GM12878 (cell line): Measurements from ENCODE around the gene CLTCL1. TPM values are rescaled to one million over a fixed set of nuclear protein-coding genes. Genes with fewer than 3 reads are reported as not detected.

Experiments used
- ATAC-seq: fragments of 200-7000 bp; cut with Tn5 transposase; 3 replicates; pipeline ENCODE4 v1.9.1; 2020; ENCODE audit warnings: mild to moderate bottlenecking, moderate library complexity
- BruUV-seq: library from RNA; stranded (reverse); fragments of 400-500 nt; replicated peaks from 2 replicates; lab custom pipeline; 2021; lab: Mats Ljungman, UMichigan
- CTCF ChIA-PET: fragments of 300-600 bp; sonication (Branson Sonifier 250); formaldehyde crosslinking; extraction: SDS; loops from one replicate; lab custom pipeline; 2021; ENCODE audit warnings: inconsistent platforms; lab: Yijun Ruan, JAX
- POLR2A ChIA-PET: fragments of 350-600 bp; formaldehyde crosslinking; extraction: SDS; loops from one replicate; lab custom pipeline; 2021; ENCODE audit warnings: inconsistent platforms; lab: Charles Lee
- RAD21 ChIA-PET: fragments of 300-600 bp; sonication (Branson Sonifier 250); formaldehyde crosslinking; loops from one replicate; lab custom pipeline; 2023; ENCODE audit warnings: antibody characterized with exemption; ENCODE audit not compliant: unreplicated experiment; lab: Charles Lee
- SMC1A ChIA-PET: fragments of 300-600 bp; sonication (Branson Sonifier 250); formaldehyde crosslinking; loops from one replicate; lab custom pipeline; 2023; ENCODE audit not compliant: unreplicated experiment, uncharacterized antibody; lab: Charles Lee
- DNase-seq: peaks from one replicate; pipeline ENCODE4 v3.0.0-alpha.2; 2011; ENCODE audit warnings: low read depth, low spot score
- FAIRE-seq: peaks from 3 replicates; lab custom pipeline; 2011; peaks lifted over from hg19 to GRCh38; lab: Jason Lieb, UNC
- H2AFZ ChIP-seq: 2 replicates; pipeline ENCODE4 v1.6.0; 2011; ENCODE audit warnings: low read depth, low read length, control low read depth; ENCODE audit not compliant: control insufficient read depth
- H3K27ac ChIP-seq: 2 replicates; pipeline ENCODE4 v1.5.1; 2011; ENCODE audit warnings: control low read depth; ENCODE audit not compliant: control insufficient read depth, insufficient read depth
- H3K27me3 ChIP-seq, 2 experiments: replicated peaks in 1 of 2; 2 replicates each; pipeline versions ENCODE4 v1.6.0 to v1.6.1; 2011; ENCODE audit warnings: low read length in 1 of 2; ENCODE audit not compliant: control insufficient read depth in 2 of 2, insufficient read depth in 2 of 2
- H3K36me3 ChIP-seq, 2 experiments: 2 replicates each; pipeline ENCODE4 v1.5.1; 2011; ENCODE audit warnings: low read length in 1 of 2; ENCODE audit not compliant: control insufficient read depth in 2 of 2, insufficient read depth in 2 of 2
- H3K4me1 ChIP-seq: 2 replicates; pipeline ENCODE4 v1.6.1; 2011; ENCODE audit warnings: mild to moderate bottlenecking, low read length, moderate library complexity, mixed read lengths; ENCODE audit not compliant: control insufficient read depth, insufficient read depth
- H3K4me2 ChIP-seq: 2 replicates; pipeline ENCODE4 v1.6.0; 2011; ENCODE audit warnings: control low read depth; ENCODE audit not compliant: control insufficient read depth, insufficient read depth
- H3K4me3 ChIP-seq: fragments of 200-600 bp; sonication (generic); 2 replicates; pipeline ENCODE4 v1.5.1; 2016
- H3K79me2 ChIP-seq: 2 replicates; pipeline ENCODE4 v1.6.0; 2011; ENCODE audit warnings: low read length; ENCODE audit not compliant: control insufficient read depth, insufficient read depth
- H3K9ac ChIP-seq: 2 replicates; pipeline ENCODE4 v1.8.0; 2011; ENCODE audit warnings: low read length, control low read depth, mixed read lengths; ENCODE audit not compliant: control insufficient read depth, insufficient read depth
- H3K9me3 ChIP-seq: replicated peaks from 3 replicates; pipeline ENCODE4 v1.5.1; 2011; ENCODE audit warnings: mild to moderate bottlenecking, low read length; ENCODE audit not compliant: control insufficient read depth, insufficient read depth
- H4K20me1 ChIP-seq: 2 replicates; pipeline ENCODE4 v1.6.0; 2011; ENCODE audit not compliant: control insufficient read depth, insufficient read depth
- CBFB ChIP-seq: IDR thresholded peaks from 2 replicates; pipeline ENCODE4 v1.6.1; 2016; ENCODE audit warnings: antibody characterized with exemption, low read depth
- HCFC1 ChIP-seq: fragments of 150-350 bp; IDR thresholded peaks from 2 replicates; pipeline ENCODE4 v1.6.1; 2014; ENCODE audit warnings: low read length
- IKZF1 ChIP-seq: fragments of 450-650 bp; conservative IDR thresholded peaks from 2 replicates; pipeline ENCODE4 v1.6.1; 2017; ENCODE audit warnings: antibody characterized with exemption, mild to moderate bottlenecking
- KAT2A ChIP-seq: conservative IDR thresholded peaks from 2 replicates; pipeline ENCODE4 v1.6.1; 2011; ENCODE audit warnings: low read depth, low read length; ENCODE audit not compliant: control insufficient read depth
- MXI1 ChIP-seq: fragments of 150-350 bp; IDR thresholded peaks from 2 replicates; pipeline ENCODE4 v1.6.1; 2011; ENCODE audit warnings: low read depth, mild to moderate bottlenecking, inconsistent platforms, low read length, improper control_type of control experiment
- POLR2AphosphoS5 ChIP-seq: IDR thresholded peaks from 2 replicates; pipeline ENCODE4 v1.6.1; 2011; ENCODE audit warnings: mild to moderate bottlenecking, low read length, inconsistent platforms
- SIX5 ChIP-seq: IDR thresholded peaks from 2 replicates; pipeline ENCODE4 v1.6.1; 2011; ENCODE audit warnings: mild to moderate bottlenecking, low read depth, low read length, moderate library complexity; ENCODE audit not compliant: severe bottlenecking
- SKIL ChIP-seq: fragments of 450-650 bp; IDR thresholded peaks from 2 replicates; pipeline ENCODE4 v1.6.1; 2017; ENCODE audit warnings: mild to moderate bottlenecking, low read depth, inconsistent platforms; ENCODE audit not compliant: poor library complexity, severe bottlenecking
- TBL1XR1 ChIP-seq: IDR thresholded peaks from 2 replicates; pipeline ENCODE4 v1.6.1; 2012; ENCODE audit warnings: low read depth, low read length, improper control_type of control experiment
- USF2 ChIP-seq: IDR thresholded peaks from 2 replicates; pipeline ENCODE4 v1.6.1; 2011; ENCODE audit warnings: low read depth, low read length, improper control_type of control experiment, borderline replicate concordance
- ZBTB11 ChIP-seq: fragments of 450-650 bp; formaldehyde crosslinking; IDR thresholded peaks from 2 replicates; pipeline ENCODE4 v1.5.0; 2022; ENCODE audit warnings: mild to moderate bottlenecking, missing genetic modification characterization
- WGBS: methylation state at CpG from one replicate; pipeline ENCODE4 v1.1.6; 2016; ENCODE audit warnings: low lambda C conversion rate; ENCODE audit not compliant: insufficient replicate concordance, insufficient coverage; ENCODE audit errors: missing lambda C conversion rate; 5-methylcytosine and 5-hydroxymethylcytosine counted together
- in situ Hi-C: fragments of 300-500 bp; cut with MboI; formaldehyde crosslinking; loops from 9 replicates; pipeline ENCODE4 v1.14.3; 2018; ENCODE audit warnings: mixed read lengths
- intact Hi-C: fragments of 100-400 bp; cut with micrococcal nuclease; formaldehyde crosslinking; loops from one replicate; pipeline ENCODE4 v1.14.2; 2022; ENCODE audit not compliant: unreplicated experiment
- polyA plus RNA-seq, 11 experiments: library from polyadenylated mRNA; depleted of rRNA in 4 of 11; unstranded in 6 of 11; stranded (reverse) in 5 of 11; fragments of >200 nt; fragmentation: Nextera tagmentation in 4 of 11; fragmentation: Illumina TruSeq in 1 of 11; extraction: Ambion mirVana in 4 of 11; extraction: Trizol in 1 of 11; gene quantifications; 1 replicate in 1 of 11; 2 replicates in 10 of 11; pipeline versions ENCODE4 v1.2.1 to v1.2.3, GENCODE V29; 2011 to 2016; ENCODE audit warnings: inconsistent platforms in 2 of 11, missing spikeins in 2 of 11, low read depth in 1 of 11
- total RNA-seq, 4 experiments: library from RNA; depleted of rRNA in 3 of 4; stranded (reverse); fragments of >200 nt in 3 of 4; fragmentation: Illumina TruSeq in 1 of 4; extraction: Trizol in 1 of 4; gene quantifications; 2 replicates each; pipeline versions ENCODE4 v1.2.1 to v1.2.3, GENCODE V29; 2013 to 2021

CLTCL1 gene
- total and polyA plus RNA-seq, 10 of the 15 experiments (the other 5 are each of a cell fraction or from before 2014, with no cell fraction given): under 0.01 to 0.35 (median 0.12) TPM; not detected in 2

GRCh38 chr22:19142394-19142793 lies 149.1 kb downstream of the CLTCL1 start:
- FAIRE-seq: no peak
- intact Hi-C loops (no loop called here), in situ Hi-C loops (no loop called here)
- ChIA-PET CTCF (interaction anchor here (1.1 to 3.4 kb wide), 2 partner anchors 37 to 487 kb away, joined by 5 to 24 read pairs; partner anchors contain the start of gene SLC25A1), SMC1A (no interaction called here), POLR2A (no interaction called here), RAD21 (no interaction called here)
- 99% methylated on average over 9 of the region's 9 CpGs for WGBS
- Histone ChIP-seq H3K79me2 (peaks cover 13% of the 10 kb centered on the region), H3K4me3 (no peak overlapping the region), H3K9me3 (no peaks in the 10 kb centered on the region), H3K27me3 (peaks cover 0 to under 1% of the 10 kb centered on the region in 2 experiments; a peak in 1 of 4 replicates), H3K9ac (no peak overlapping the region), H2AFZ (no peak overlapping the region), H3K4me1 (peaks cover 4% of the 10 kb centered on the region), H3K36me3 (peaks cover 9 to 15% of the 10 kb centered on the region in 2 experiments; a peak in 3 of 4 replicates), H3K27ac (no peak overlapping the region), H4K20me1 (no peaks in the 10 kb centered on the region), H3K4me2 (no peak overlapping the region)
- no TSS peak for BruUV-seq
- no peak for TF ChIP-seq TBL1XR1
- TF ChIP-seq SKIL: no peak
- no peak for TF ChIP-seq CBFB
- TF ChIP-seq ZBTB11 (CRISPR knock-in tag): no peak
- no peak for TF ChIP-seq KAT2A
- no peak for TF ChIP-seq SIX5
- TF ChIP-seq MXI1: no peak
- TF ChIP-seq POLR2AphosphoS5: no peak
- TF ChIP-seq USF2: no peak
- TF ChIP-seq HCFC1: no peak
- no peak for TF ChIP-seq IKZF1
- DNase-seq: no peak
- no peak for ATAC-seq
